GM18502 (cell line): ENCODE measurements around the gene DLGAP1.

Experiments used
- ATAC-seq: cut with Tn5 transposase; IDR thresholded peaks from one replicate; pipeline ENCODE4 v1.9.1; 2021; ENCODE audit warnings: mild to moderate bottlenecking; ENCODE audit not compliant: unreplicated experiment, poor library complexity

Gene DLGAP1

GRCh38 chr18:3689091-3689490 is 766.0 kb downstream of the DLGAP1 start:
- ATAC-seq = no peak

GRCh38 chr18:3688690-3689089 is 766.4 kb downstream of the DLGAP1 start:
- no peak for ATAC-seq

GRCh38 chr18:3683483-3683882 is 771.6 kb downstream of the DLGAP1 start:
- no peak for ATAC-seq

GRCh38 chr18:3682061-3682460 is 773.0 kb downstream of the DLGAP1 start:
- ATAC-seq = no peak

- no peak for ATAC-seq
These were observed 775.9 kb downstream of the DLGAP1 start for GRCh38 chr18:3679241-3679640.

- ATAC-seq = no peak
These were observed 779.1 kb downstream of the DLGAP1 start for GRCh38 chr18:3675994-3676393.

- ATAC-seq = no peak
These were observed 779.7 kb downstream of the DLGAP1 start for GRCh38 chr18:3675446-3675845.

GRCh38 chr18:3671176-3671575 is 783.9 kb downstream of the DLGAP1 start:
- no peak for ATAC-seq

- no peak for ATAC-seq
These were observed 785.7 kb downstream of the DLGAP1 start for GRCh38 chr18:3669376-3669775.

GRCh38 chr18:3667255-3668137 is 787.6 kb downstream of the DLGAP1 start:
- no peak for ATAC-seq

- peak; percentile 23 for ATAC-seq
These were observed 788.4 kb downstream of the DLGAP1 start for GRCh38 chr18:3666526-3667254.

- peak; percentile 69 for ATAC-seq
These were observed 789.2 kb downstream of the DLGAP1 start for GRCh38 chr18:3665780-3666525.

GRCh38 chr18:3665204-3665603 is 789.9 kb downstream of the DLGAP1 start:
- ATAC-seq = no peak

GRCh38 chr18:3664563-3665178 is 790.4 kb downstream of the DLGAP1 start:
- ATAC-seq = no peak

GRCh38 chr18:3663870-3664512 is 791.1 kb downstream of the DLGAP1 start:
- ATAC-seq = no peak

- no peak for ATAC-seq
These were observed 793.1 kb downstream of the DLGAP1 start for GRCh38 chr18:3661989-3662388.

- peak; percentile 52 for ATAC-seq
These were observed 794.2 kb downstream of the DLGAP1 start for GRCh38 chr18:3660739-3661515.

- no peak for ATAC-seq
These were observed 796.6 kb downstream of the DLGAP1 start for GRCh38 chr18:3658529-3658928.
